HCT116 (cell line): ENCODE data around the gene SLC39A1.

Experiments used
- CTCF ChIP-seq, 3 experiments: fragments of 200-600 bp in 1 of 3; sonication (generic) in 1 of 3; IDR thresholded peaks in 2 of 3; conservative IDR thresholded peaks in 1 of 3; 2 replicates each; pipeline ENCODE4 v1.5.1; 2012 to 2017; ENCODE audit warnings: low read depth in 2 of 3, low read length in 2 of 3, antibody characterized with exemption in 1 of 3, borderline replicate concordance in 1 of 3, control low read depth in 1 of 3, mild to moderate bottlenecking in 1 of 3, mixed read lengths in 1 of 3, mixed run types in 1 of 3, moderate library complexity in 1 of 3; ENCODE audit not compliant: insufficient read depth in 1 of 3
- EZH2 ChIP-seq: fragments of 200-600 bp; sonication (generic); IDR thresholded peaks from 2 replicates; pipeline ENCODE4 v1.6.1; 2017; ENCODE audit warnings: antibody characterized with exemption, mixed run types
- POLR2A ChIP-seq: IDR thresholded peaks from 2 replicates; pipeline ENCODE4 v1.7.0; 2011; ENCODE audit warnings: borderline replicate concordance; ENCODE audit not compliant: insufficient read depth, insufficient read length; ENCODE audit errors: extremely low read depth
- POLR2AphosphoS5 ChIP-seq: IDR thresholded peaks from 2 replicates; pipeline ENCODE4 v1.6.1; 2011; ENCODE audit warnings: mild to moderate bottlenecking, low read depth, low read length, moderate library complexity
- RAD21 ChIP-seq: IDR thresholded peaks from 2 replicates; pipeline ENCODE4 v1.6.1; 2012; ENCODE audit warnings: low read depth, mild to moderate bottlenecking
- SRF ChIP-seq: IDR thresholded peaks from 2 replicates; pipeline ENCODE4 v1.6.1; 2012; ENCODE audit warnings: low read depth
- ZNF274 ChIP-seq: fragments of 200-500 bp; sonication (Bioruptor generic); IDR thresholded peaks from 2 replicates; pipeline ENCODE4 v1.6.1; 2014; ENCODE audit warnings: mild to moderate bottlenecking, low read depth, low read length, inconsistent platforms

- TF ChIP-seq CTCF (IDR thresholded peaks at IDR 0.05 in 2 of 3, conservative IDR thresholded peaks at IDR 0.05 in 1 of 3; ENCODE audit: borderline replicate concordance in 1 of 3, insufficient read depth in 1 of 3, low read depth in 2 of 3, low read length in 2 of 3) = no peak
- TF ChIP-seq POLR2AphosphoS5 = no peak
- no peak for TF ChIP-seq POLR2A
- no peak for TF ChIP-seq SRF
- no peak for TF ChIP-seq EZH2
- no peak for TF ChIP-seq RAD21
- TF ChIP-seq ZNF274 = no peak
Observed at GRCh38 chr1:153929426-153929825, 33.9 kb downstream of the SLC39A1 start.
